Endothelial cell of umbilical vein (primary cell): Measurements from ENCODE around the gene METAP1.

Experiments used
- EZH2 ChIP-seq: IDR thresholded peaks from 2 replicates; pipeline ENCODE4 v1.6.1; 2012; ENCODE audit warnings: borderline replicate concordance, low read depth, mild to moderate bottlenecking, moderate library complexity, low read length, inconsistent platforms; ENCODE audit not compliant: severe bottlenecking
- MYC ChIP-seq: IDR thresholded peaks from one replicate; pipeline ENCODE4 v1.6.1; 2011; ENCODE audit warnings: mild to moderate bottlenecking, low read depth, low read length
- POLR2AphosphoS5 ChIP-seq: IDR thresholded peaks from 2 replicates; pipeline ENCODE4 v1.6.1; 2012; ENCODE audit warnings: low read depth, mild to moderate bottlenecking, control low read depth, low read length, moderate library complexity; ENCODE audit not compliant: insufficient read depth
- TF ChIP-seq, protein P1 (sequence below), 2 donors: IDR thresholded peaks; 1 replicate in 1 of 2; 2 replicates in 1 of 2; pipeline ENCODE4 v1.5.1; 2011; ENCODE audit warnings: low read length in 2 of 2, mild to moderate bottlenecking in 2 of 2, moderate library complexity in 2 of 2, control low read depth in 1 of 2, inconsistent platforms in 1 of 2, low read depth in 1 of 2; ENCODE audit not compliant: insufficient read depth in 1 of 2; ENCODE audit errors: extremely low read depth in 1 of 2
- TF ChIP-seq, protein P2 (sequence below): IDR thresholded peaks from 2 replicates; pipeline ENCODE4 v1.6.1; 2011; ENCODE audit not compliant: insufficient read depth, insufficient read length

- TF ChIP-seq, protein P1, sequence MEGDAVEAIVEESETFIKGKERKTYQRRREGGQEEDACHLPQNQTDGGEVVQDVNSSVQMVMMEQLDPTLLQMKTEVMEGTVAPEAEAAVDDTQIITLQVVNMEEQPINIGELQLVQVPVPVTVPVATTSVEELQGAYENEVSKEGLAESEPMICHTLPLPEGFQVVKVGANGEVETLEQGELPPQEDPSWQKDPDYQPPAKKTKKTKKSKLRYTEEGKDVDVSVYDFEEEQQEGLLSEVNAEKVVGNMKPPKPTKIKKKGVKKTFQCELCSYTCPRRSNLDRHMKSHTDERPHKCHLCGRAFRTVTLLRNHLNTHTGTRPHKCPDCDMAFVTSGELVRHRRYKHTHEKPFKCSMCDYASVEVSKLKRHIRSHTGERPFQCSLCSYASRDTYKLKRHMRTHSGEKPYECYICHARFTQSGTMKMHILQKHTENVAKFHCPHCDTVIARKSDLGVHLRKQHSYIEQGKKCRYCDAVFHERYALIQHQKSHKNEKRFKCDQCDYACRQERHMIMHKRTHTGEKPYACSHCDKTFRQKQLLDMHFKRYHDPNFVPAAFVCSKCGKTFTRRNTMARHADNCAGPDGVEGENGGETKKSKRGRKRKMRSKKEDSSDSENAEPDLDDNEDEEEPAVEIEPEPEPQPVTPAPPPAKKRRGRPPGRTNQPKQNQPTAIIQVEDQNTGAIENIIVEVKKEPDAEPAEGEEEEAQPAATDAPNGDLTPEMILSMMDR (IDR thresholded peaks at IDR 0.05; ENCODE audit: extremely low read depth in 1 of 2, insufficient read depth in 1 of 2, low read depth in 1 of 2, low read length in 2 of 2), result no peak
- TF ChIP-seq POLR2AphosphoS5 (no peak), EZH2 (no peak), MYC (no peak)
- TF ChIP-seq, protein P2, sequence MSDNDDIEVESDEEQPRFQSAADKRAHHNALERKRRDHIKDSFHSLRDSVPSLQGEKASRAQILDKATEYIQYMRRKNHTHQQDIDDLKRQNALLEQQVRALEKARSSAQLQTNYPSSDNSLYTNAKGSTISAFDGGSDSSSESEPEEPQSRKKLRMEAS, result no peak
Observed at GRCh38 chr4:98998551-98998950, 3.0 kb downstream of the METAP1 start.
